ENCODE results near the gene ARL4A. TPM values are rescaled to one million over a fixed set of nuclear protein-coding genes. Genes with fewer than 3 reads are reported as not detected.

Gene ARL4A
- total and polyA plus RNA-seq, 2 donors (not counting 3 experiments of a cell fraction or from before 2014, with no cell fraction given), result 34.1 to 43.2 TPM

DNA sequence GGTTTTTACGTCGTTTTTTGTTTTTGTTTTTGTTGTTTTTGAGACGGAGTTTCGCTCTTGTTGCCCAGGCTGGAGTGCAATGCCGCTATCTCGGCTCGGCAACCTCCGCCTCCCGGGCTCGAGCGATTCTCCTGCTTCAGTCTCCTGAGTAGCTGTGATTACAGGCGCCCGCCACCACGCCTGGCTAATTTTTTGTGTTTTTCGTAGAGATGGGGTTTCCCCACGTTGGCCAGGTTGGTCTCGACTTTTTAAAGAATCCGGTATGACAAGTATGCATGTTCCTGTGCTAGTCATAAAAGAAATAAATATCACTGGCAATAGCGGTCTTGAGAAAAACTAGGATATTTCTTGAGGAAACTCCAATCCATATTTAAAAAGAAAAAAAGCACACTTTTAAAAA, 2.7 kb upstream of the ARL4A start:
- POLR2A ChIA-PET, result no interaction called here
- Histone ChIP-seq H3K9me3 (replicated peaks; ENCODE audit: control insufficient read depth, insufficient read depth, low read length) (no peaks in the 10 kb centered on the region), H3K9me1 (replicated peaks; ENCODE audit: control insufficient read depth, extremely low read depth, insufficient read depth, low read length) (no peaks in the 10 kb centered on the region), H3K36me3 (ENCODE audit: control insufficient read depth in 2 of 2, extremely low read depth in 1 of 2, insufficient read depth in 2 of 2, low read length in 2 of 2) (no peaks in the 10 kb centered on the region), H2AFZ (ENCODE audit: low read depth, low read length) (no peak overlapping the region), H3K27ac (ENCODE audit: insufficient read depth, low read depth, low read length) (no peak overlapping the region), H4K20me1 (replicated peaks; ENCODE audit: control insufficient read depth, extremely low read depth, insufficient read depth, low read length) (no peaks in the 10 kb centered on the region), H3K4me3 (replicated peaks in 1 of 3; ENCODE audit: insufficient read depth in 1 of 3, low read depth in 1 of 3, low read length in 3 of 3) (no peak overlapping the region), H3K9ac (replicated peaks; ENCODE audit: extremely low read depth, insufficient read depth, low read length) (no peak overlapping the region), H3K27me3 (ENCODE audit: control insufficient read depth in 2 of 2, insufficient read depth in 2 of 2, low read length in 2 of 2) (no peaks in the 10 kb centered on the region), H3K4me2 (ENCODE audit: insufficient read depth, low read length) (no peak overlapping the region), H3K4me1 (ENCODE audit: control insufficient read depth, extremely low read depth, insufficient read depth, low read length) (peaks cover 7% of the 10 kb centered on the region), H3K79me2 (ENCODE audit: control insufficient read depth, insufficient read depth, low read length) (peaks cover 19% of the 10 kb centered on the region)
- dilution Hi-C loops (cut with MboI; ENCODE audit: extremely low pct_ligation_motif_present, low sequenced_read_pairs) (no loop called here), intact Hi-C loops (cut with micrococcal nuclease) (loop anchor here (1.0 to 5.0 kb wide), 2 partner anchors 159 to 228 kb away; no protein-coding TSS in a partner anchor)
- TF ChIP-seq GATA2 (IDR thresholded peaks at IDR 0.05; ENCODE audit: insufficient read depth, insufficient read length, low read depth, low read length) (no peak), FOS (IDR thresholded peaks at IDR 0.05; ENCODE audit: borderline replicate concordance, insufficient read depth, low read length) (no peak), JUN (IDR thresholded peaks at IDR 0.05; ENCODE audit: borderline replicate concordance, insufficient read depth, insufficient read length, low read depth) (no peak), POLR2A (IDR thresholded peaks at IDR 0.05; ENCODE audit: low read depth, low read length) (no peak), POLR2AphosphoS5 (IDR thresholded peaks at IDR 0.05; ENCODE audit: insufficient read depth, low read depth, low read length) (no peak), MYC (IDR thresholded peaks at IDR 0.05; ENCODE audit: low read depth, low read length) (no peak), EZH2 (IDR thresholded peaks at IDR 0.05; ENCODE audit: borderline replicate concordance, low read depth, low read length, severe bottlenecking) (no peak)
- TF ChIP-seq, protein P1, sequence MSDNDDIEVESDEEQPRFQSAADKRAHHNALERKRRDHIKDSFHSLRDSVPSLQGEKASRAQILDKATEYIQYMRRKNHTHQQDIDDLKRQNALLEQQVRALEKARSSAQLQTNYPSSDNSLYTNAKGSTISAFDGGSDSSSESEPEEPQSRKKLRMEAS (IDR thresholded peaks at IDR 0.05; ENCODE audit: insufficient read depth, insufficient read length), result no peak
- TF ChIP-seq, protein P2, sequence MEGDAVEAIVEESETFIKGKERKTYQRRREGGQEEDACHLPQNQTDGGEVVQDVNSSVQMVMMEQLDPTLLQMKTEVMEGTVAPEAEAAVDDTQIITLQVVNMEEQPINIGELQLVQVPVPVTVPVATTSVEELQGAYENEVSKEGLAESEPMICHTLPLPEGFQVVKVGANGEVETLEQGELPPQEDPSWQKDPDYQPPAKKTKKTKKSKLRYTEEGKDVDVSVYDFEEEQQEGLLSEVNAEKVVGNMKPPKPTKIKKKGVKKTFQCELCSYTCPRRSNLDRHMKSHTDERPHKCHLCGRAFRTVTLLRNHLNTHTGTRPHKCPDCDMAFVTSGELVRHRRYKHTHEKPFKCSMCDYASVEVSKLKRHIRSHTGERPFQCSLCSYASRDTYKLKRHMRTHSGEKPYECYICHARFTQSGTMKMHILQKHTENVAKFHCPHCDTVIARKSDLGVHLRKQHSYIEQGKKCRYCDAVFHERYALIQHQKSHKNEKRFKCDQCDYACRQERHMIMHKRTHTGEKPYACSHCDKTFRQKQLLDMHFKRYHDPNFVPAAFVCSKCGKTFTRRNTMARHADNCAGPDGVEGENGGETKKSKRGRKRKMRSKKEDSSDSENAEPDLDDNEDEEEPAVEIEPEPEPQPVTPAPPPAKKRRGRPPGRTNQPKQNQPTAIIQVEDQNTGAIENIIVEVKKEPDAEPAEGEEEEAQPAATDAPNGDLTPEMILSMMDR (IDR thresholded peaks at IDR 0.05; ENCODE audit: extremely low read depth in 1 of 2, insufficient read depth in 1 of 2, low read depth in 1 of 2, low read length in 2 of 2), result no peak
- BruUV-seq (replicated peaks), result no TSS peak
- CTCF ChIA-PET, result interaction anchor here (1.2 to 12.2 kb wide), 7 partner anchors 9 to 577 kb away, joined by 3 to 219 read pairs (median 5); no protein-coding TSS in a partner anchor
- FAIRE-seq (no peak), DNase-seq (ENCODE audit: low read depth, low spot score) (no peak)
